Central memory CD8-positive, alpha-beta T cell (primary cell): ENCODE results near the gene PCID2.
A peak's percentile ranks its signal among the peaks of the same experiment; 100 is the strongest.

Experiments
- ATAC-seq: fragments of 150-1000 bp; cut with Tn5 transposase; replicated peaks from 2 replicates; pipeline ENCODE4 v1.10.0; 2022; ENCODE audit warnings: mild to moderate bottlenecking, moderate FRiP score, moderate number of reproducible peaks; ENCODE audit not compliant: poor library complexity, severe bottlenecking; ENCODE audit errors: extremely low read depth
- DNase-seq, 2 donors: peaks; one replicate each; pipeline ENCODE4 v3.0.0; 2021; ENCODE audit warnings: low spot score in 2 of 2
- H3K27ac Mint-ChIP-seq: one replicate; pipeline ENCODE4 v1.8.0; 2022; ENCODE audit warnings: low read depth, mild to moderate bottlenecking, moderate library complexity, mixed read lengths
- H3K27me3 Mint-ChIP-seq: one replicate; pipeline ENCODE4 v1.8.0; 2022; ENCODE audit warnings: mixed read lengths
- H3K36me3 Mint-ChIP-seq: one replicate; pipeline ENCODE4 v1.8.0; 2022; ENCODE audit warnings: mild to moderate bottlenecking, moderate library complexity, mixed read lengths; ENCODE audit not compliant: insufficient read depth
- H3K4me1 Mint-ChIP-seq: one replicate; pipeline ENCODE4 v1.8.0; 2022; ENCODE audit warnings: mixed read lengths
- H3K4me3 Mint-ChIP-seq: one replicate; pipeline ENCODE4 v1.8.0; 2022; ENCODE audit warnings: mild to moderate bottlenecking, moderate library complexity, mixed read lengths
- H3K9me3 Mint-ChIP-seq: one replicate; pipeline ENCODE4 v1.8.0; 2022; ENCODE audit warnings: mixed read lengths

The PCID2 gene

GRCh38 chr13:113153810-113154748 lies 54.4 kb downstream of the PCID2 start:
- Mint-ChIP-seq H3K36me3 (peaks cover 10% of the 10 kb centered on the region), H3K9me3 (peaks cover 8% of the 10 kb centered on the region), H3K4me1 (peaks cover 33% of the 10 kb centered on the region), H3K27me3 (no peaks in the 10 kb centered on the region), H3K27ac (peak overlapping the region; percentile 89), H3K4me3 (peak overlapping the region; percentile 77)
- ATAC-seq: peak; percentile 73
- DNase-seq: peak; percentile 40 to 42

- DNase-seq: no peak
These were observed 55.3 kb downstream of the PCID2 start for GRCh38 chr13:113152984-113153809.

GRCh38 chr13:113152691-113152983 lies 55.8 kb downstream of the PCID2 start:
- H3K36me3 Mint-ChIP-seq: peaks cover 10% of the 10 kb centered on the region

More at GRCh38 chr13:113152984-113153809, 55.3 kb downstream of the PCID2 start:
- H3K36me3 Mint-ChIP-seq: peaks cover 10% of the 10 kb centered on the region
- H3K9me3 Mint-ChIP-seq: peaks cover 8% of the 10 kb centered on the region
- peak overlapping the region; percentile 86 for H3K27ac Mint-ChIP-seq
- peak overlapping the region; percentile 77 for H3K4me3 Mint-ChIP-seq
- peak; percentile 27 for ATAC-seq
- peaks cover 28% of the 10 kb centered on the region for H3K4me1 Mint-ChIP-seq
- no peaks in the 10 kb centered on the region for H3K27me3 Mint-ChIP-seq

GRCh38 chr13:113151745-113152690 lies 56.5 kb downstream of the PCID2 start:
- ATAC-seq (no peak), DNase-seq (no peak)
- Mint-ChIP-seq H3K4me1 (peaks cover 26% of the 10 kb centered on the region), H3K27ac (peak overlapping the region; percentile 86), H3K27me3 (peaks cover 5% of the 10 kb centered on the region), H3K9me3 (peaks cover 8% of the 10 kb centered on the region), H3K4me3 (peak overlapping the region; percentile 77), H3K36me3 (peaks cover 10% of the 10 kb centered on the region)

More at GRCh38 chr13:113152691-113152983, 55.8 kb downstream of the PCID2 start:
- ATAC-seq (no peak), DNase-seq (no peak)
- peaks cover 8% of the 10 kb centered on the region for H3K9me3 Mint-ChIP-seq
- H3K27ac Mint-ChIP-seq: peak overlapping the region; percentile 86
- peak overlapping the region; percentile 77 for H3K4me3 Mint-ChIP-seq
- H3K27me3 Mint-ChIP-seq: no peaks in the 10 kb centered on the region
- peaks cover 26% of the 10 kb centered on the region for H3K4me1 Mint-ChIP-seq

- peaks cover 14% of the 10 kb centered on the region for H3K27me3 Mint-ChIP-seq
- no peak overlapping the region for H3K4me3 Mint-ChIP-seq
- peaks cover 25% of the 10 kb centered on the region for H3K4me1 Mint-ChIP-seq
- H3K9me3 Mint-ChIP-seq: peaks cover 5% of the 10 kb centered on the region
- H3K27ac Mint-ChIP-seq: no peak overlapping the region
- ATAC-seq (no peak), DNase-seq (no peak)
- peaks cover 10% of the 10 kb centered on the region for H3K36me3 Mint-ChIP-seq
These were observed 57.7 kb downstream of the PCID2 start for GRCh38 chr13:113150550-113151365.

- Mint-ChIP-seq H3K9me3 (no peaks in the 10 kb centered on the region), H3K36me3 (peaks cover 8% of the 10 kb centered on the region), H3K4me1 (peaks cover 18% of the 10 kb centered on the region), H3K27ac (no peak overlapping the region), H3K27me3 (peaks cover 20% of the 10 kb centered on the region), H3K4me3 (no peak overlapping the region)
- DNase-seq: no peak
- no peak for ATAC-seq
These were observed 58.5 kb downstream of the PCID2 start for GRCh38 chr13:113149711-113150549.

- Mint-ChIP-seq H3K4me1 (peaks cover 15% of the 10 kb centered on the region), H3K27me3 (peaks cover 20% of the 10 kb centered on the region), H3K27ac (no peak overlapping the region), H3K4me3 (no peak overlapping the region), H3K9me3 (no peaks in the 10 kb centered on the region), H3K36me3 (peaks cover 4% of the 10 kb centered on the region)
- DNase-seq (no peak), ATAC-seq (no peak)
These were observed 59.4 kb downstream of the PCID2 start for GRCh38 chr13:113148940-113149503.

GRCh38 chr13:113148407-113148806 lies 60.1 kb downstream of the PCID2 start:
- Mint-ChIP-seq H3K4me1 (peaks cover 15% of the 10 kb centered on the region), H3K27me3 (peaks cover 20% of the 10 kb centered on the region), H3K36me3 (peaks cover 2% of the 10 kb centered on the region), H3K4me3 (no peak overlapping the region), H3K9me3 (no peaks in the 10 kb centered on the region), H3K27ac (no peak overlapping the region)
- DNase-seq (no peak), ATAC-seq (no peak)

- no peaks in the 10 kb centered on the region for H3K9me3 Mint-ChIP-seq
- H3K27ac Mint-ChIP-seq: no peak overlapping the region
- DNase-seq: no peak
- no peaks in the 10 kb centered on the region for H3K36me3 Mint-ChIP-seq
- no peak overlapping the region for H3K4me3 Mint-ChIP-seq
- H3K4me1 Mint-ChIP-seq: peaks cover 7% of the 10 kb centered on the region
- peaks cover 20% of the 10 kb centered on the region for H3K27me3 Mint-ChIP-seq
- no peak for ATAC-seq
These were observed 61.3 kb downstream of the PCID2 start for GRCh38 chr13:113147206-113147605.

- no peak for ATAC-seq
- H3K9me3 Mint-ChIP-seq: no peaks in the 10 kb centered on the region
- H3K4me3 Mint-ChIP-seq: no peak overlapping the region
- DNase-seq: no peak
- H3K4me1 Mint-ChIP-seq: peaks cover 2% of the 10 kb centered on the region
- H3K36me3 Mint-ChIP-seq: no peaks in the 10 kb centered on the region
- H3K27me3 Mint-ChIP-seq: peaks cover 20% of the 10 kb centered on the region
- H3K27ac Mint-ChIP-seq: no peak overlapping the region
These were observed 61.7 kb downstream of the PCID2 start for GRCh38 chr13:113146750-113147149.
